NCI-H2107 treated with DMSO at 0.1 percent for 48 hours (cell line): ENCODE data around the gene KIAA0513.
"Not testable (repeated sequence)": the region's sequence is repeated elsewhere in the genome, so short reads cannot be mapped to it uniquely, and the experiment has no call there.

Experiments
- DNase-seq: peaks from one replicate; lab custom pipeline; 2025; ENCODE audit not compliant: unreplicated experiment; lab: John Stamatoyannopoulos, UW

KIAA0513 gene

DNA sequence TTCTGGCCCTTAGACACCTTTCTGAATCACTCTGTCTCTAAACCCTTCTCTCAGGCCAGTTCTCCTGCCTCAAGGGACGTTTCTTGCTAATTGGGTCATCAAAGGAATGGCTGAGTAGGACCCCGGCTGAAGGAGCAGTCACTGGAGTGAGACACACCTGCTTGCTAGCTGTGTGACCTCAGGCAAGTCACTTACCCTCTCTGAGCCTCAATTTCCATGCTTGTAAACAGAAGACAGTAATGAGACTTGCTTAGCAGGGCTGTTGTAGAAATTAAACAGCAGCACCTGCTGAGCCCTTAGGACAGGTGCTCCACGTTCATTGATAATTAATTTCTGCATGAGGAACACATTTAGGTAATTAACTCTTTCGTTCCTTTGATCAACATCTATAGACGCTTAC is 77.9 kb downstream of the KIAA0513 start:
- no peak for DNase-seq

DNA sequence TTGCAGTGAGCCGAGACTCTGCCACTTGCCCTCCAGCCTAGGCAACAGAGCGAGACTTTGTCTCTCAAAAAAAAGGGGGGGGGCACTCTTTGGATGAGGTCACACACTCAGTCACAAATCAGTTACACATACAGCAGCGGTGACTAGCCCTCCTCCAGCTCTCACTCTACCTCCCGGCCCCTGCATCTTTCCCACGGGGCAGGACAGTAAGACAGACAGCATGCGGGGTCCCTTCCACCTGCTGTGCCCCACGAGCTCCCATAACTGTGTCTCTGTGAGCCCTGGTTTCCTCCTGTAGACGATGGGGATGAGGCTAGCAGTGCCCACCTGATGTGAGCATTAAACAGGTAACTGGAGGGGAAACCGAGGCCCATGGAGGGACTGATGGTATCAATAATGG is 79.5 kb downstream of the KIAA0513 start:
- DNase-seq: no peak

GRCh38 chr16:85107532-85107931 is 79.9 kb downstream of the KIAA0513 start:
- DNase-seq: no peak

DNA sequence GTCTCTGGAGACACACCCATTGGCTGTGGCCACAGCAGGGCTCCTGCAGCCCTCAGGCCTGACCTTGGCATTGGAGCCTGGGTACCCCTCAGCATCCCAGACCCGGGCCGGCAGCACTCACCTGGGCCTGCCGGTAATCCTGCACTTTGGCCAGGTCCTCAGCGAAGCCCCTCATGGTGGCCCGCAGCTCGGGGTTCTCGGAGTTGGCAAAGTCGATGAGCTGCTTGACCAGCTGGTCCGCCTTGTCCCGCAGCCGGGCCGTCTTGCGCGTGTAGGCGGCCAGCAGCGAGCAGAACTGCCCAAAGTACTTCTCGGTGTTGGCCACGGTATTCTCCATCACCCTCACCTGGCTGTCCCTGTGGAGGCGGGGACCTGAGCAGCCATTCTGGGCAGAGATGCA is 82.5 kb downstream of the KIAA0513 start:
- DNase-seq: no peak

DNA sequence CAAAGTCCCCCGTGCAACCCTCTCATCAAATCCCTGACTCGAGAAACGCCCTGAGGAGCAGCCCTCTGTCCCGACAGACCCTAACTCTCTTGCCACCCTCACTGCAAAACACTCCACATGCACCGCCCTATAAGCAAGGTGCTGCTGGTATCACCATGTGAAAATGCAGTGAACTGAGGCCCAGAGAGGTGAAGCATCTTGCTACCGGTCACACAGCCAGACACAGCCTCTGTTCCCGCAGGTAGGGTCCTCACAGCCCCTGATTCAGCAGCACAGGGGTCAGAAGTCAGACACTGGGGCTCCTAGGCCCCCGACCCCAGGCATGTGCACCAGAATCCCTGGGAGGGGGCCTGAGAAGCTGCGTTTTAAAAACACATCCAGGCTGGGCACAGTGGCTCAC is 83.6 kb downstream of the KIAA0513 start:
- DNase-seq: no peak

- DNase-seq: no peak
Measured at GRCh38 chr16:85112364-85112763, 84.8 kb downstream of the KIAA0513 start, which contains the start of gene CIBAR2. Gene CIBAR2 (minus strand): TSS chr16:85112472. CDS start chr16:85112352, 120 bp downstream.

GRCh38 chr16:85113168-85113733 is 85.7 kb downstream of the KIAA0513 start:
- no peak for DNase-seq

- DNase-seq: no peak
Measured at GRCh38 chr16:85113913-85114312, 86.3 kb downstream of the KIAA0513 start.

DNA sequence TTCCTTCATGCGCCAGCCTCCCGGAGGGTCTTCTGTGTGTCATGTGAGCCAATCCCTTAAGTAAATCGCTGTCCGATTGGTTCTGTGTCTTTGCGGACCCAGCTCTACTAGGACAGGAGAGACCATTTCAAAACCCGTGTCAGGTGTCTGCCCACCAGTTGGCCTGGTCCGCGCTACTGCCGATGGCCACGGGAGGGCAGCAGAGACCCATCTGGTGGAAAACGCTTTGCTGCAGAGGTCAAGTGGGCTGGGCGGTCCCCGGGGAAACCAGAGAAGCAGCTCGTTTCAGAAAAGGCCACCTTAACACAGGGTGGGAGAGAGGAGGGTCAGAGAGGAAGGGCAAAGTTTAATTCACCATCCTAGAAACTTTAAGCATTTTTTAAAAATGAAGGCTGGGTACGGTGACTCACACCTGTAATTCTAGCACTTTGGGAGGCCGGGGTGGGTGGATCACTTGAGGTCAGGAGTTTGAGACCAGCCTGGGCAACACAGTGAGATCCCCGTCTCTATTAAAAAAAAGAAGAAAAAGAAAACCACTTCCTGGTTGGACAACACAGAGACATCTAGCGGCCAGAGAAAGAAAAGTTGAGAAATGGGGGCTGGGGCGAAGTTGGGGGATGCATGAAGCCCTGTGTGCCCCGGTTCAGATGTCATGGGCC is 87.4 kb downstream of the KIAA0513 start:
- DNase-seq: peak; percentile 49

- no peak for DNase-seq
Measured at GRCh38 chr16:85117418-85117817, 89.8 kb downstream of the KIAA0513 start.

- DNase-seq: no peak
Measured at GRCh38 chr16:85120006-85120340, 92.4 kb downstream of the KIAA0513 start.

DNA sequence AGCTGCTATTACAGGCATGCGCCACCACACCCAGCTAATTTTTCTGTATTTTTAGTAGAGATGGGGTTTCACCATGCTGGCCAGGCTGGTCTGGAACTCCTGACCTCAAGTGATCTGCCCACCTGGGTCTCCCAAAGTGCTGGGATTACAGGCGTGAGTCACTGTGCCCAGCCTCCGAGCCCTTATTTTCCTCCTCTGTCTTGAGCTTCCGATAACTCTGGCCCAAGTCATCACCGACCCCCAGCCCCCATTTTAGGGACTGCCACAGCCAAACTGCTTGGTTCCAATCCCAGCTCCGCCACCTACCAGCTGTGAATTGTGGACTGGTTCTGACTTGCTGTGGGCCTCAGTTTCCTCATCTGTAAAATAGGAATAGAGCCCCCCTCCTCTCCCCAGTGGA is 95.8 kb downstream of the KIAA0513 start:
- DNase-seq: not testable (repeated sequence)

DNA sequence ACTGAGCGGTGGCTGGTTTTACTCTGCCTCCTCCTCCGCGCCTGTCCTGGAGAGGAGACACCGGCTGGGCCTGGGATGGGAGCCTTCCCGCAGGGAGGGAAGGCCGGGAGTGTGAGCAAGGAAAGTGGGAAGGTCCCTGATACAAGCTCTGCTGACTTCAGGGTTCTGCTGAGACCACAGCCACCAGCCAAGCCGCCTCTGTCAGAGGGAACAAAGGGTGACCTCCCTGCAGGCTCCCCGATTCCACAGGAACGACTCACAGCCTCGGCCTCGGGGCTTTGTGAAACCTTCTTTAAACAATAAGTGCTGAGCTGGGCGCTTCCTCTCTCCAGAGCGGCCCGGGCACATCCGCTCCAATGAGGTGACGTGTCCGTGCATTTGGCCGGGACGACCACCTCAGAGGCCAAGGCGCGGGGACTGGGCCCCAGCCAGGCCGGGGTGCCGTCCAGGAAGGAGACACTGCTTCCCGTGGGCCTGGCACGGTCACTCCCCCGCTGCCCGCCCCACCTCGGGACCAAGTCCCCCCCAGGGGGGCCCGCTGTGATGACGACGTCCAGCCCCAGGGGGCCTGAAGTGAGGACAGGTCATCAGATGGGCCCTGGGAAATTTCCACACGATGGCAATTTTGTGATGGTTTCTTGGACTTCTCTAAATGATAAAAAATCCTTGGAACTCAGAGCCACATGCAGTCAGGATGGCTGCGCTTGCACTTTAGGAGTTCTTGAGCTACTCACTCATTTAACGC is 96.5 kb downstream of the KIAA0513 start:
- DNase-seq: no peak

GRCh38 chr16:85124636-85125346 is 97.2 kb downstream of the KIAA0513 start:
- no peak for DNase-seq

GRCh38 chr16:85125570-85126393 is 98.2 kb downstream of the KIAA0513 start:
- no peak for DNase-seq

GRCh38 chr16:85126394-85126704 is 98.8 kb downstream of the KIAA0513 start:
- no peak for DNase-seq

DNA sequence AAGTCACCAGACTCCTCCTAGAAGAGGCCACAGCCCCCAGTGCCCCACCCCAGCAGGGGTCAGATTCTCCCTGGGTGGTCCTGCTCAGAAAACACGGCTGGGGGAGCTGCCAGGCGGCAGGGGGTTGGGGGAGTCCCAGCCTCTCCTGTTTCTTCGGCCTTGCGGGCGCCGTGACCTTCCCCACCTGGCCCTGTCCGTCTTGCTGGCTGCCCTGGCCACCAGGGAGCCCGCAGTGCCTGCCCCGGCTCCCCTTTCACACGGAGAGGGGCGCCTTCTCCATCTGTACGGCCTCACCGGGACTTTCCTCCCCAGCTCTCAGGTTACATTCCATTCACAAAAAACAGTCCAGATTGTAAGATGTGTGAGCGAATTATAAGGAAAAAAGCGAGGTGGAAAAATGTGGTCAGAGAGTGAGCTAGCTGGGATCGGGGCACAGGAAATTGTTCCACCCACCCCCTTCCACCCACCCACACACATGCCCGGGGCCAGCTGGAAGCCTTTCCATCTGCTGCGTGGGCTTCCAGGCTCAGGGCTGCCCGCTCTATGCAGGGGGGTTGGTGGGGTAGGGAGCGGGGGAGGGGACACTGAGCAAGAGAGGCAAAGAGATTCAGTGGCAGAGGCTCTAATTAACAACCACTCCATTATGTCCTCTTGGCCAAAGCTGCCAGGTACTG is 99.2 kb downstream of the KIAA0513 start:
- peak; percentile 72 for DNase-seq

GRCh38 chr16:85127379-85127723 is 99.8 kb downstream of the KIAA0513 start:
- DNase-seq: no peak

GRCh38 chr16:85128079-85128837 is 100.7 kb downstream of the KIAA0513 start:
- no peak for DNase-seq
